Measurements from ENCODE around the gene TECPR1.
"Not testable (repeated sequence)": the region's sequence is repeated elsewhere in the genome, so short reads cannot be mapped to it uniquely, and the experiment has no call there.

- not testable (repeated sequence) for TF ChIP-seq CTCF, POLR2A (IDR thresholded peaks at IDR 0.05)
Observed at GRCh38 chr7:98219382-98219781, 32.6 kb downstream of the TECPR1 start.

All from testis (tissue), 2 donors.